ENCODE results near the gene ZNF491.
"Not testable (repeated sequence)": the region's sequence is repeated elsewhere in the genome, so short reads cannot be mapped to it uniquely, and the experiment has no call there.

The ZNF491 gene

GRCh38 chr19:11763117-11763516, 35.2 kb upstream of the ZNF491 start:
- no peak for DNase-seq (ENCODE audit: low read depth)
- TF ChIP-seq CTCF (conservative IDR thresholded peaks at IDR 0.05; ENCODE audit: low read depth, low read length): no peak
- H3K4me3 ChIP-seq (ENCODE audit: low read depth, low read length): no peak overlapping the region

GRCh38 chr19:11763611-11764010, 34.7 kb upstream of the ZNF491 start:
- TF ChIP-seq CTCF (conservative IDR thresholded peaks at IDR 0.05; ENCODE audit: low read depth, low read length): no peak
- no peak for DNase-seq (ENCODE audit: low read depth)
- no peak overlapping the region for H3K4me3 ChIP-seq (ENCODE audit: low read depth, low read length)

DNA sequence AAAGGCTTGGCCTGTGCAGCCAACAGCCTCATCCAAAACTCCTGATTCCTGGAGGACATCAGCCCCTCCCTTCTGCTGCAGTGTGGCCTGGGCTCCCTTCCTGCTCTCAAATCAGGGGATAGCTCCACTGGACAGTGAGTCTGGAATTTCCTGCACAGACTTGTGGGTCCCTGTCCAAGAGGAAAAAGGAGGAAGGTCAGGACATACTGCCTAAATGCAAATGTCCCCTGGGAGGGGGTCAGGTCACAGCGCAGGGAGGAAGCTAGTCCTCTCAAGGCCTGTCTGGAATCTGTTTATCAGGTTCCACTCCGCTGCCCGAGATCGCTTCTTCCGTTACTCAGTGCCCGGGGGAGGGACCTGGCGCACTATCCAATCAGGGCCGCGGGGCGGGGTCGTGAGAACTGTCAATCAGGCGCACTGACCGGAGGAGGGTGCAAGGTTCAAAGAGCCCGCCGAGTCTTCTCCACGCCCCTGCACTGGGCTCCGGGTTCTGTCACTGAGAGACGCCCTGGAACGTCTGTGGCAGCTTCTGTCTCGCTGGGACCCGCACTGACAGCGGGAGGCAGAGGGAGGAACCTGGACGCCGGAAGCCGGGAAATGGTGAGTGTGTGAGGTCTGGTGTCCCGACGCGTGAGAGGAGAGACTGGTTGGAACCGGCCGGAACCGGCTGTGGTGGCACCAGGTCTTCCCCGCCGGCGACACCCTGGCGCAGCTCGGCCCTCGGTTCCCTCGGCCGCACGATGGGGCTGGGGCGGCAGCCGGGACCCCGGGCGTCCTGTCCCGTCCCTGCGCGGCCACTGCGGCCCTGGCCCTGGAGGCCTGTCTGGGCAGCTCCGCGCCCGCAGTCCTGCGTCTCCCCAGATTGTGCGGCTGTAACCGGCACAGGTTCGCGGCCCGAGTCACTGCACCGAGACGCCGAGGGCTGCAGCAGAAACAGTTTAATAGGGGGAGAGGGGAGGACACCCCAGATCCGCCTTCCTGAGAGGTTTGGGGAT, 31.4 kb upstream of the ZNF491 start, which contains the start of gene ZNF441:
ZNF441 (plus strand) TSS at position 404 of the 995 bp plus-strand sequence; CDS start at position 598, 194 bp downstream.
- peak within 1 kb of the TSS; percentile 92 for H3K4me3 ChIP-seq (ENCODE audit: low read depth, low read length)
- DNase-seq (ENCODE audit: low read depth): peak; percentile 93
- no peak for TF ChIP-seq CTCF (conservative IDR thresholded peaks at IDR 0.05; ENCODE audit: low read depth, low read length)

DNA sequence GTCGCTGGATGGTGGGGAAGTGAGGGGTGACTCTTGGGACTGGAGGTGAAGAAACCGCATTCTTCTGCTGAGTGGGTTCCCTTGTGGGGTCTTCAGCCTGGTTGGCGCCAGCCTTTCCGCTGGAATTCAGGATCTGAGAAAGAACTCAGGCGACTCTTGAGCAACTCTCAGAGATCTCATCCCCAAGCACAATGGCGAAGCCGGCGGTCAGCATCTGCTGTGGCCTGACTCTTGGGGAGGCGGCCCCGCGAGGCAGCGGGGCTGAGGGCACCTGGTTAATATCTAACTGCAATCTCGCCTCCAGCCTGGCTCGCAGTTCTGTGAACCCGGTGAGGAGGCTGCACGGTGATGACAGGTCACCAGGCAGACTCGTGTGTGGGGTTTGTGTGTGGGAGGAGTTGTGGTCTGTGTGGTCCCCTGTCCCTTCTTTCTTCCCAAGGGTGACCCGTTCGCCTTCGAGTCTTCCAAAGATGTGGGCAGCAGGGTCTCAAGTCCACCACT, 30.6 kb upstream of the ZNF491 start:
- no peak for TF ChIP-seq CTCF (conservative IDR thresholded peaks at IDR 0.05; ENCODE audit: low read depth, low read length)
- peak overlapping the region; percentile 92 for H3K4me3 ChIP-seq (ENCODE audit: low read depth, low read length)
- DNase-seq (ENCODE audit: low read depth): peak; percentile 39

GRCh38 chr19:11769995-11770394, 28.3 kb upstream of the ZNF491 start:
- no peak overlapping the region for H3K4me3 ChIP-seq (ENCODE audit: low read depth, low read length)
- DNase-seq (ENCODE audit: low read depth): no peak
- no peak for TF ChIP-seq CTCF (conservative IDR thresholded peaks at IDR 0.05; ENCODE audit: low read depth, low read length)

- not testable (repeated sequence) for DNase-seq (ENCODE audit: low read depth); H3K4me3 ChIP-seq (ENCODE audit: low read depth, low read length)
Measured at GRCh38 chr19:11771520-11771919, 26.8 kb upstream of the ZNF491 start.

DNA sequence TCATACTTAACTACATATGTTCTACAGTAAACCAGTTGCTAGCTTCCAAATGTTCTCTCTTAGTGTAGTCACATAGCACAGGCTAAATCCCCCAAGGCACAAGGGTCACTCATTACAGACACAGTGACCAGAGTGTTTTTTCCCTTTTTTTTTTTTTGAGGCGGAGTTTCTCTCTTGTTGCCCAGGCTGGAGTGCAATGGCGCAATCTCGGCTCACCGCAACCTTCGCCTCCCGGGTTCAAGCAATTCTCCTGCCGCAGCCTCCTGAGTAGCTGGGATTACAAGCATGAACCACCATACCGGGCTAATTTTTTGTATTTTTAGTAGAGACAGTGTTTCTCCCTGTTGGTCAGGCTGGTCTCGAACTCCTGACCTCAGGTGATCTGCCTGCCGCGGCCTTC, 21.7 kb upstream of the ZNF491 start:
- H3K4me3 ChIP-seq (ENCODE audit: low read depth, low read length); DNase-seq (ENCODE audit: low read depth): not testable (repeated sequence)

Data from choroid plexus epithelial cell (primary cell).